ENCODE results near the gene ZNF750.
A peak's percentile ranks its signal among the peaks of the same experiment; 100 is the strongest.

ZNF750 gene

DNA sequence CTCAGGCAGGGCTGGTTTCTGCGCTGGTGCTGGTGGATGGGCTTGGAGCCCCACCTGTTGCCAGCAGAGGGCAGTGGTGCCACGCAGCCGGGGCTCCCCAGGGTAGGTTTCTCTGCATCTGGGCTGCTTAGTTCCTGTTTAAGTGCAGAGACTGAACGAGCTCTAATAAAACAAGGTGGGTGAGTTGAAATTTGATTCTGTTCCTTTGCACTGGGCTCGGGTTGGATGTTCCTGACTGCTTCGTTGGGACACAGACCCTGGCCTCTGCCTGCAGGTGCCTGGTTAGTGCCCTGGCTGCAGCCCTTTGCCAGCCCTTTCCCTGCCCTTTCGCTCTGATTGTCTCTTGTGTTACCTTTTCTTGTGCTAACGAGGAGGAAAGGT lies 57.9 kb downstream of the ZNF750 start:
- no peak overlapping the region for H3K4me3 ChIP-seq (ENCODE audit: low read depth, low read length)
- TF ChIP-seq, protein P1, sequence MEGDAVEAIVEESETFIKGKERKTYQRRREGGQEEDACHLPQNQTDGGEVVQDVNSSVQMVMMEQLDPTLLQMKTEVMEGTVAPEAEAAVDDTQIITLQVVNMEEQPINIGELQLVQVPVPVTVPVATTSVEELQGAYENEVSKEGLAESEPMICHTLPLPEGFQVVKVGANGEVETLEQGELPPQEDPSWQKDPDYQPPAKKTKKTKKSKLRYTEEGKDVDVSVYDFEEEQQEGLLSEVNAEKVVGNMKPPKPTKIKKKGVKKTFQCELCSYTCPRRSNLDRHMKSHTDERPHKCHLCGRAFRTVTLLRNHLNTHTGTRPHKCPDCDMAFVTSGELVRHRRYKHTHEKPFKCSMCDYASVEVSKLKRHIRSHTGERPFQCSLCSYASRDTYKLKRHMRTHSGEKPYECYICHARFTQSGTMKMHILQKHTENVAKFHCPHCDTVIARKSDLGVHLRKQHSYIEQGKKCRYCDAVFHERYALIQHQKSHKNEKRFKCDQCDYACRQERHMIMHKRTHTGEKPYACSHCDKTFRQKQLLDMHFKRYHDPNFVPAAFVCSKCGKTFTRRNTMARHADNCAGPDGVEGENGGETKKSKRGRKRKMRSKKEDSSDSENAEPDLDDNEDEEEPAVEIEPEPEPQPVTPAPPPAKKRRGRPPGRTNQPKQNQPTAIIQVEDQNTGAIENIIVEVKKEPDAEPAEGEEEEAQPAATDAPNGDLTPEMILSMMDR (IDR thresholded peaks at IDR 0.05; ENCODE audit: low read depth, low read length) = peak; percentile 99

DNA sequence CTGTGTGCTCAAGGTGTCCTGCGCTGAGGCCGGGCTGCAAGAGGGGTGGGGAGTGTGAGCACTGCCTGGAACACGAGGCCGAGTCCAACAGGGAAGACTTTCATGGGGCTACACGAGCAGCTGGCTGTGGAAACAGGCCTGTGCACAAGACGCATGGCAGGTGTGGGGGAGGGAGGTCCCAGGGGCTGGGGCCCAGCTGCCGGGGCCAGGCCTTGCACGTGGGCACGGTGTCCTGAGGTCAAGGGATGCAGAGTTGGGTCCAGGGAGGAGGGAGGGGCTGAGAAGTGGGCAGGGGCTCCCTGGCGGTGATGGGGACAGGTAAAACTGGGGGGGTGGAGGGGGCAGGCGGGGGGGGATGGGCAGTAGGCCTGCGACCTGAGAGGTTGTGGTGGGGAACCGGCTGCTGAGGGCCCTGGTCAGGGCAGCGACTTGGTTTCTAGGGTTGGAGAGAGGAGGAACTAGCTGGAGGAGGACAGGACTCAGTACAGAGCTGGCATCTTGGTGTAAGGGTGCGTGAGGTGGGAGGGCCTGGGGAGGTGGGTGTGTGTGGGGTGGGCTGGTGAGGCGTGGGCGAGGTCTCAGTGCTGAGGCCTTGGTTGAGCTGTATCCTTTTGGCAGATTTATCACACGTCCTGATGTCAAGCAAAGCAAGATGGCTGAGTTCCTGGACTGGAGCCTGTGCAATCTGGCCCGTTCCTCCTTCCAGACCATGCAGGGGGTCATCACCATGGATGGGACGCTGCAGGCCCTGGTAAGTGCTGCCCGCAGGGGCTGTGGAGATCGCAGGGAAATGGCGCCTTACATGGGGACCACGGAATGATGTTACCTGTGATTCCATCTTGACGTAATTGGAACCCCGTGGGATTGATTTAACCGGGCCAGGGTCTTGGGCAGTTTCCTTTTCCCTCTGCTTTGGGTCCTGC lies 58.6 kb downstream of the ZNF750 start:
- TF ChIP-seq, protein P1 (IDR thresholded peaks at IDR 0.05; ENCODE audit: low read depth, low read length) = no peak
- no peak overlapping the region for H3K4me3 ChIP-seq (ENCODE audit: low read depth, low read length)

DNA sequence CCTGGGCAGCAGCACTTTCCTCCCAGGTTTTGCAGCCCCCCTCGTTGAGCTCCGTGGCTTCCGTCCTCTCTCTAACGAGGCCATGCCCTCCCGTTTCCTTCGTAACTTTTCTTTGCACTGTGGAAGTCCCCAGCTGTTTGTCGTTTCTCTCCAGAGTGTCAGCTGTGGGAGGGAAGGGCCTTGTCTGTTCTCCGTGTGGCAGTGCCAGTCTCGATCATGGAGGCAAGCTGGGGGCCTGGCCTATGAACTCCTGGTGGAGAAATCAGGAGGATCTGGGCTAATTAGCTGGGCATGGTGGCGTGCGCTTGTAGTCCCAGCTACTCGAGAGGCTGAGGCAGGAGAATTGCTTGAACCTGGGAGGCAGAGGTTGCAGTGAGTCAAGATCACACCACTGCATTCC lies 59.6 kb downstream of the ZNF750 start:
- TF ChIP-seq, protein P1 (IDR thresholded peaks at IDR 0.05; ENCODE audit: low read depth, low read length) = no peak

DNA sequence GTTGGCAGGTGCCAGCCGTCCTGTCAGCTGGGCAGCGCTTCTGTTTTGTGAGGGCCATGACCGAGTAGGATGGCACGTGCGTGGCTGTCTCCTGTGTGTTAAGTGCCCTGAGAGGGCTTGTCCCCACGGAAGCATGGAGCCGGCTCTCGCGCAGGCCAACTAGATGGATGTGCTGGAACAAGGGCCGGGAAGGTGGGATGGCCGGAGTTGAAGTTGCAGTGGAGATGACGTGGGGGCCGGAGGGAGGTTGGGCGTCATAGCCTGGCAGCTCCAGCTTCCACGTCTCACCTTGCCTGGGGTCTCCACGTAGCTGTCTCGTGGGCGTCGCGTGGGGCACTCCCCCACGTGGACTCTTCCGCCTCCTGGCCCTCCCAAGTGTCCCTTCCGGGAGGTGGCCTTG lies 60.3 kb downstream of the ZNF750 start:
- TF ChIP-seq, protein P1 (IDR thresholded peaks at IDR 0.05; ENCODE audit: low read depth, low read length) = no peak

More for the DNA sequence above, 59.6 kb downstream of the ZNF750 start:
- no peak overlapping the region for H3K4me3 ChIP-seq (ENCODE audit: low read depth, low read length)

More for the DNA sequence above, 60.3 kb downstream of the ZNF750 start:
- no peak overlapping the region for H3K4me3 ChIP-seq (ENCODE audit: low read depth, low read length)
